GM23338 (cell line): ENCODE data around the gene BCORL1.

ENCODE experiments used
- CREB1 ChIP-seq: fragments of 250-450 bp; sonication (Bioruptor Pico); IDR thresholded peaks from 2 replicates; pipeline ENCODE4 v1.5.0; 2020; ENCODE audit warnings: low read depth, mild to moderate bottlenecking, moderate library complexity
- CTCF ChIP-seq, 2 experiments: fragments of 200-600 bp in 1 of 2; sonication (generic) in 1 of 2; conservative IDR thresholded peaks; 2 replicates each; pipeline versions ENCODE4 v1.5.1 to v1.6.1; 2016 to 2017; ENCODE audit warnings: antibody characterized with exemption in 2 of 2, low read depth in 2 of 2, mild to moderate bottlenecking in 2 of 2, moderate library complexity in 1 of 2

- TF ChIP-seq CTCF (conservative IDR thresholded peaks at IDR 0.05; ENCODE audit: low read depth in 2 of 2) (no peak), CREB1 (CRISPR knock-in tag) (no peak)
These were observed 84.7 kb downstream of the BCORL1 start for GRCh38 chrX:130066975-130067615.
